Epidermal melanocyte (primary cell): ENCODE data around the gene ZIC5.
"Not testable (repeated sequence)": the region's sequence is repeated elsewhere in the genome, so short reads cannot be mapped to it uniquely, and the experiment has no call there.

ENCODE experiments used
- DNase-seq: peaks from one replicate; pipeline ENCODE4 v3.0.0; 2011; ENCODE audit warnings: low spot score; ENCODE audit not compliant: insufficient read length

Gene ZIC5

DNA sequence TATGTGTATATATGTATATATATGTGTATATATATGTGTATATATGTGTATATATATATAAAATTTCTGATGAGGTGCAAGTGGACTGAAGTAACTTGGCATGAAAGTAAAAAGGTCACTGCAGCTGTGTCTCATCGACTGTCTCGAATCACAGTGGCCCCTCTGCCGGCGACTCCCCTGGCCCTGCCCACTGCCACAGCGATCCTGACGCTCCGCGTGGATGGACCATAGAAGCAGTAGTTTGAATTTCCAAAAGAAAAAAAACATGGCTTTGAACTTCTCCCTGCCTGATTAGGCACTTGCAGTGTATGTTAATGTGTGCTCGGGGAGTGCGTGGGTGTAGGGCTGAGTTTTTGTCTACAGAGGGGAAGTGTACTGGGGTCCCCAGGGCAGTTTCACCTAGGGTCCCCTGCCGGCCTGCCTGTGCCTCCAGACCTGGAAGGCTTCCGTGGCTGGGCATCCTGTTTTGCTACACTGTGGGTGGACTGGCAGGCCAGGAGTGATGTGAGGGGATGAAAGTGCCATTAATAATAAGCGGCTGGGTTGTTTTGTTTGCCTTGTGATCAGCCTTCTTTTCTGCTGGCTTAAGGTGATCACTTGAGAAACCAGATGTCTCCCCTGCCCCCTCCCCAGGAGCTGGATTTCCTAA lies 10.8 kb downstream of the ZIC5 start:
- DNase-seq, result no peak

DNA sequence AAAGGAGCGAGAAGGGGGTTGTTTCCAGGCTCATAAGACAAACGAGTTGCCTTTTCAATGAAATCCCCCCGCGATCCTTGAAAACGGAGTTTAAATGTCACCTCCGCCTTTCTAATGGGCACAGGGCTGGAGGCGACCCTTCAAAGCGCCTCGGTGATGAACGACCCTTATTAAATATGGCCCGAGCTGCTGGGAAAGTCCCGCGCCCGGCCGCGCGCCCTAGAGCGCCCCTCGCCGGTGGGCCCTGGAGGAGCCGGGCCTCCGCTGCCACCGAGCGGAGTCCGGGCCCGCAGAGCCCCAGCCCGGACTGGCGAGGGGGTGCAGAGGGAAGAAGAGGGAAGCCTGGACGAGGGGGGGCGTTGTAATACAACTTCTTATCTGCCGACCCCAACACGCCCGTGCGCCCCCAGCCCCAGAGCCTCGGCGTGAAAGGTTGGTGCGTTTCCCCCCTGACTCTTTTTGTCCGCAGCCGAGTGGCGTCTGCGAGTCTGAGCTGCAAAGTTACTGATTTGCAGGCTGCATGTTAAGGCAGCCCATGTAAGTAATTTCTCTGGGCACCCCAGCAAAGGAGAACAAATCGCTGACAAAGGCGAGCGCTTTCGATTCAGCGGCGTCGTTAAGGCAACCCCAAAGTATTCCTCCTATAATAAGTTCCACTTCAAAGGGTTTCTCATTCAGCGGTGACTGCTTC lies 11.9 kb downstream of the ZIC5 start:
- no peak for DNase-seq

DNA sequence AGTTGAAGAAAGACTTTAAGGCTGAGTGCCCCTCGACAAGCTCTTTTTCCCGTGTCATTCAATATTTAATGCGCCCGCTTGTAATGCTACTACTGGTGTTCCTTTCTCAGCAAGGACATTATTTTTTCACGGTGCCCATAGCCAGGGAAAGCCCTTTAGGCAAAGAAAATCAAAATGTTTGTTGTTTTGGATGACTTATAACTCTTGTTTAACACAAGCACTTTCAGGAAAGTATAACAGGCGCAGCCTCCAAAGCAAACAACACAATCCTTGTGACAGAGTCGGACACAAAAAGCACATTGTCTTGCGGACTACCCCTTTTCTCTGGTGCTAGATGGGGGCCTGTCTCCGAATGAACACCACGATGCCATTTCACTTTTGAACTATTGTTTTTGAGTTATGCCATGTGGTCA lies 12.4 kb downstream of the ZIC5 start:
- no peak for DNase-seq

DNA sequence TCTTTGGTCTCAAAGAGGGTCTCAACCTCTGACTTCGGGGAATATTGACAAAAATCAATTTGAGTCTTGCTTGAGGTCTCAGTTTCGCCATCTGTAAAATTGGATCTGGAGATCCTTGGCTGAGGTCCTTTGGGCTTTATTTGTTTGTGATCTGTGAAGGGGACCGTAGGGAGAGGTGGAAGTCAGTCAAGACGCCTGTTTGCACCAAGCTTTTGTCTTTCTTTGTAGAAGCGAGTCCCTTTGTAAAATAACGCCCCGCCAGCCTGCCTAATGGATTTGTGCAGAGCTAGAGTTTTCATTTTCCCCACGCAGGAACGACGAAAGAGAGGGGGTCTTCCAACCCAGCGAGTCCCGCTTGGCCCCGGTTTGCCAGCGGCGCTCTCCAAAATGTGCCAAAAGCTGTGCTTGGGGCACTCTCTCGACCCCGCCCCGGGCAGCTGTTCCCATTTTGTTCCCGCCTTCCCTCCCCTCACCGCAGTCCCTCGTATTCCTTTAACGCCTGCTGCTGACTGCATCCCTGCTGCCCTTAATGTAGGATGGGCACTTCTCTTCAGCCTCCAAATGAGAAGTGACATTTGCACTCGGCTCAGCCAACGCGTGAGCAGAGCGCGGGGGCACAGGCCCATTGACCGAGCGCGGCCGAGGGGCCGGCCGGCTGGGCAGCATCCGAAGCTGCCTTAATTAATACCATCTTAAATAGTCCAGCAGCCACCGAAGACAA lies 13.0 kb downstream of the ZIC5 start:
- no peak for DNase-seq

DNA sequence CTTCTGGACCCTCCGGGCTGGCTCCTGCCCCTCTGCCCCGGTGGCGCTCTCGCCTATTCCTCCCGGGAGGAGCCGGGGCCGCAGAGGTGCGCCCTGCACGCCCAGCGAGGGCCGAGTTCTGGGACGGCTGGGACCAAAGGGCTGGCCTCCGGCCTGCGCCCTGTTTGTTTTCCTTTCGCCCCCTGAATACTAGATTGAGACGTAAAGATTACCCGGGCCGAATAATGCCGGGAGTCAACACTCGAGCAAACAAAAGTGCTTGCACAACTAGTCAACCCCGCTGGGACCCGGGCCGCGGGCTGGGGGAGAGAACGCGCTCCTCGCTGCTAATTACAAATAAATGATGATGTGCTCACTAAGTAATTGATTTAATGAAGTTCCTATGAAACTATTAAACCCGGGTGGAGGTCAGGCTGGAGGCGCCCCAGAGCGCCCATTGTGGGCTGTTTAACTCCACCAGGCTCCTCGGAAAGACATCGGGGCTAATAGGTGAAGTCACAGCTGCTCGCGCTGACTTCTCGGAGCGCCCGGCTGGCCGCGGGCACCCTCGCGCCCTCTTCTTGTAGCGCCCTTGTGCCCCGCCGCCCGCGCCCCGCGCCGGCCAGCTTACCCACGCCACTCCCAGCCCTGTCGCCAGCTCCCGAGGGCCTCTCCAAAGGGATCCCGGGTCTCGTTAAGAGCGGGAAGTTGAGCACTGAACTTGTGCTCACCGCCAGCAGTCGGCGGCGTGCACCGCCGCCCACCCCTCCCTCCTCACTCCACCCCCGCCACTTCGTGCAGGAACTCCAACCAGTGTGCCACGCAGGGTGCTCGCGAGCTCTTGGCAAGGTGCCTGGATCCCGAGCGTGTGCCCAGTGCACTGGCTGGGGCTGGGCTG lies 14.9 kb downstream of the ZIC5 start:
- DNase-seq, result no peak

DNA sequence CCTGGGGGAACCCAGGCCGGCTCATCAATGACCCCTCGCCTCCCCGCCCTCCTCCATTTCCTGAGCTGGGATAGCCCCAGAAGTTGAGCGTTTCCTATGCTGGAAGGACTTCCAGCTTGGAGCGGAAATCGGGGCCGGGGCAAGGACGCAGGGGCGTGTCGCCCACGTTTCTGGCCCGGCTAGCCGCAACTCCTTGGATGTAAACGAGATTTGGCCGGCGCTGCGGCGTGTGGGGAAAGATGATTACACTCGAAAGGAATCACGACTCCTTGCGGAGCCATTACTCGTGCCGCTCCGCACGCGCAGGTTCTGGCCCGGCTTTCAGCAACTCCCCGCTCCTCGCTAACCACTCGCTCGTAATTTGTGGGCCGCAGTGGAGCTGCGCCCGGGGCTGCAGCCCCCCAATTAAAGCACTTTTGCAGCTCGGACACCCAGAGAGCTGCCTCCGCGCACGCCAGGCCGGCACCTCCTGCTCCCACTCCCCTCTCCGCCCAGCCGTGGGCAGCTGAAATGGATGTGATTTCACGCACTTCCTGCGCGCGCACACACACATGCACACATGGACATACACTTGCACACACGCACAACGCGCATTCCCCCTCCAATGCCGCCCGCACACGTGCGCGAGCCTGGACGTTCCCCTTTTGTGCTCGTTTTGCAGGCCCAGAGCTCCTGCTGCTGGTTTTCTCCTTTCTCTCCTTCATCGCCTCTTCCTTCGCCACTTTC lies 15.7 kb downstream of the ZIC5 start:
- DNase-seq, result no peak

DNA sequence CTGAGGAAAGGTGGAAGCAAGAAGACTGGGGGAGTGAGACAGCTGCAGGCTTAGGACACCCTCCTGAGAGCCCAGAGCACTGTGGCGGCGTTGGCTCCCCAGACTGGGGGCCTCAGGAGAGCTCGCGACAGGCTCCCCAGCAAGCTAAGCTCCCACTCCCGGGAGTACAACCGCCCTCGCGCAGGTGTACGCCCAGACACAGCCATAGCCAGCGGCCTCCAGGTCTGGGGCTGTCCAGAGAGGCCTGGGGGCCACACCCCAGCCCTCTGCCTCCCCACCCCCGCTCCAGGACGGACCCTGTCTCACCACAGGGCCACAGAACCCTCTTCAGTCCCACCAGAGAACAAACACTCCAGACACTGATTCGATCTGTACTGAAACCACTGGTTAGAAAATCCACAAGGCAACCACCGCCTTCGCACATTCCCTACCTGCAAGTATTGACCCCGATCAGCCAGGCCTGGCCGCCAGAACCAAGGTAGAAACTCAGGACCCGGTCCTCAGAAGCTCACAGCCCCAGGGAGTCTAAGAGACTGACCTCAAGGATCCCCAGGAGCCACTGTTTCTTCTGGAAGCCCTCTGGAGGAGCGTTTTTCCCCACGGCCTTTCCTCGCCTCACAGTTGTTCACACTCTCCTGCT lies 16.3 kb downstream of the ZIC5 start:
- no peak for DNase-seq

DNA sequence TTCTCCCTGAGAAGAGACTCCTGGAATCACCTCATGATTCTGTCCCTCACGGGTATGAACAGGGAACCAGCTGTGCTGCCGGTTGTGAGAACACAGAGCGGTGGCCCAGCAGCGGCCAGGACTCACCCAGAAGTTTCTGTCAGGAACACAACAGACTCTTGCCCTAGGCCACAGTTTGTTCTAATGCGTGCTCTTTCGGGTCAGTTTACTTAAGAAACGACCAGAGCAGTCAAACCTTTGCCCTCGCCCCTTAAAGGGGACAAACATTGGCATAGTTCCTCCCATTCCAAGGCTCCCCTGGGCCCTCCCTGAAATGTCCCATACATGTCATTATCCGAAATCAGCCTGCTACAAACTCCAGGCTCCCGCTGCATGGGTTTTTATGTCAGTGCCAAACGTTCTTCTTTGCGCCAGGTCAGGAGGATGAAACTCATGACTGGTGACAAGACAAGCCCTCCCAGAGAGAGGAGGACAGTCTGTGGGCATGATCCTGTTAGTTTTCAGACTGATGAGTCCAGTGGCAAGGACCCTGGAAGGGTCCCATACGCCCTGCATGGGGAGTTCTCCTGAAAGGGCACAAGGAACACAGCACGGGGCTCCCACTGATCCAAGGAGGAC lies 18.3 kb downstream of the ZIC5 start:
- DNase-seq, result no peak

DNA sequence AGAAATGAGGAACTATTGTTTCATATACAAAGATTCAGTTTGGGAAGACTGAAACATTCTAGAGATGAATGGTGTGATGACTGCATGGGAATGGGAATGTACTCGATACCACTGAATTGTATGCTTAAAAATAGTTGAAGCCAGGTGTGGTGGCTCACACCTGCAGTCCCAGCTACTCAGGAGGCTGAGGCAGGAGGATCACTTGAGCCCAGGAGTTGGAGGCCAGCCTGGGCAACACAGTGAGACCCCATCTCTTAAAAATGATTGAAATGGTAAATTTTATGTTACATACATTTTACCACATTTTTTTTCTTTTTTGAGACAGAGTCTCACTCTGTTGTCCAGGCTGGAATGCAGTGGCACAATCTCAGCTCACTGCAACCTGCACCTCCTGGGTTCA lies 19.9 kb downstream of the ZIC5 start:
- not testable (repeated sequence) for DNase-seq

DNA sequence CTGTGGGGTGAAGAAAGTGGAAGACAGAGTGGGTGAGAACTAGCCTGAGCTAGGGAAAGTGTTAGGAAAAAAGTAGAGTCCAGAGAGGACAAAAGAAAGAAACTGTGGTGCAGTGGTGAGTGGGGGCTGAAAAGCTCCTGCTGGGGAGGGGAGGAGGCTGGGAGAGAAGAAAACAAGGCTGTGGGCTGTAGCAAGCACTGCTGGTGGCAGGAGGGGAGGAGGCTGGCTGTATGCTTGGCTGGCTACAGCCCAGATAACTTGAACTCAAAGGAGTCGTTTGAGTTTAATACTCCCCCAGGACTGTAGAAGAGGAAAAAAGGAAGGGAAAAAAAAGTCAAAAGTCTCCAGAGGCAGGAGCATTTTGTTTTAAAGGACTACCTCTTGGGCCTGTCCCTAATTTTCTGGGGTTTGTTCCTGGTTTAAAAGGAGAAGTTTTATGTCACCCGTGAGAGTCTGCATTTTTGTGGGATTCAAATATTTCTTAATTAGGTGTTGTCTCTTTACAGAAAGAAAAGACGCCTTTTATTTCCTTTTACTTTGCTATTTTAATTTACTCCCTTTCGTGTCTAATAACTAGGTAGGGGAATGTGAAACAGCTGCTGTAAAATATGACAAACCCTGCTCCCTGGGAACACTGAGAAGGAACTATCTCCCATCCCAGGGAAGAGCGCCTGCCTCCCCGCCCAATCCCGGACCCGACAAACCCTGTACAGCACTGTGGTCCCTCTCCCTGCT lies 21.7 kb downstream of the ZIC5 start:
- no peak for DNase-seq

DNA sequence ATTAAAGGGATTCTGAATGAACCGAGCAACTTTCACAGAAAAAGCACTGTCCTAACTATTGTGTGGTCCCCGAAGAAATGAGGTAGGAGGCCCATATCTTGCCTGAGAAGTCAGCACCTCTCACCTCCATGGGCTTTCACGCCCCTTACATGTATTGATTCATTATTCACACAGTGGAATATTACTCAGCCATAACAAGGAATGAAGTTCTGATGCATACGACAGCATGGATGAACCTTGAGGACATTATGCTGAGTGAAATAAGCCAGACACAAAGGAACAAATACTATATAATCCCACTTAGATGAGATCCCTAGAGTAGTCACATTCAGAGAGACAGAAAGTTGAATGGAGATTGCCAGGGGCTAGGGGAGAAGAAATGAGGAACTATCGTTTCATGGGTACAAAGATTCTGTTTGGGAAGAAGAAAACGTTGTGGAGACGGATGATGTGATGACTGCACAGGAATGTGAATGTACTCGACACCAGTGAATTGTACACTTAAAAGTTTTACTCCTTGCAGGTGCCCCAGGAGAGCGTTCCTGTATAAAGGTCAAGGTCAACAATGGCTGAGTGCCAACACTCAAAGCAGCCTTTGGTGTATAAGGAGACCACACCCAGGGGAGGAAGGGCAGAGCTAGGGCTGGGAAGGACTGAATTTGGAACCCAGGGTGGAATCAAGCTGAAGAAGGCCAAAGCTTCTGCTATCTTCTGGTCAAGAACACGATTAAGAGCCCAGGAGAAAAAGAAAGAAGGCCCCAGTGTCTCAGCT lies 22.5 kb downstream of the ZIC5 start:
- no peak for DNase-seq

DNA sequence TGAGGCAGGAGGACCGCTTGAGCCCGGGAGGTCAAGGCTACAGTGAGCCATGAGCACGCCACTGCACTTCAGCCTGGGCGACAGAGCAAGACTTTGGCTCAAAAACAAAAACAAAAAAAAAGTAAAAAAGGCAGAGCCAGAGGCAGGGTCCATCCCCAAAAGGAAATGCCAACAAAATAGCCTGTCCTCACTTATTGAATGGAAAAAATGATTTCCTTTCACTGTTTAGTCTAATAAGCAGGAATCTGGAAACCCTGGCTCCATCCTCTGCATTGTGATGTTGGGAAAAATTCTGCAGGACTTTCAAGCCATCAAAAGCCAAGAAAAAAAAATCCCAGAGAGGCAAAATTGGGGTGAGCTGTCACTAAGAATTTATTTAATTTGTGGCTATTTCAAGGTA lies 23.2 kb downstream of the ZIC5 start:
- no peak for DNase-seq

DNA sequence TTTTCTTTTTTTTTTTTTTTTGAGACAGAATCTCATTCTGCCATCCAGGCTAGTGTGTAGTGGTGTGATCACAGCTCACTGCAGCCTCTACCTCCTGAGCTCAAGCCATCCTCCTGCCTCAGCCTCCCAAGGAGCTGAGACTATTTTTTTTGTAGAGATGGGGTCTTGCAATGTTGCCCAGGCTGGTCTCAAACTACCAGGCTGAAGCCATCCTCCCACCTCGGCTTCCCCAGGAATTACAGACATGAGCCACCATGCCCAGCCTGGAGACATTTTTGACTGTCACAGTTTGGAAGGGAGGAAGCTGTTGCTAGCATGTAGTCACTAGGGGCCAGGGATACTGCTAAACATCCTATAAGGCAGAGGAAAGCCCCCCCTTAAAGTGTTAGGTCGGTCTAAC lies 23.9 kb downstream of the ZIC5 start:
- DNase-seq, result no peak

DNA sequence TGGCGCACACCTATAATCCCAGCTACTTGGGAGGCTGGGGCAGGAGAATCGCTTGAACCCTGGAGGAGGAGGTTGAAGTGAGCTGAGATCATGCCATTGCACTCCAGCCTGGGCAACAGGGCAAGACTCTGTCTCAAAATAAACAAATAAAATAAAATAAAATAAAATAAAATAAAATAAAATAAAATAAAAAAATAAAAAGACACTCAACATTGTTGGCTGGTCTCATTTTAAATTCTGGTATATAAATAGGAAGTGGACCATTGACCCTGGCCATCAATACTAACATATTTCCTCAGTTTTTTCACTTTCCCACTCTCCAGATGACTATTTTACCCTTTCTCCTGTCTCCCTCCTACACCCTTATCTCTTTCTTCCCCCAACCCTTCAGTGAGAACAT lies 26.1 kb downstream of the ZIC5 start:
- not testable (repeated sequence) for DNase-seq

DNA sequence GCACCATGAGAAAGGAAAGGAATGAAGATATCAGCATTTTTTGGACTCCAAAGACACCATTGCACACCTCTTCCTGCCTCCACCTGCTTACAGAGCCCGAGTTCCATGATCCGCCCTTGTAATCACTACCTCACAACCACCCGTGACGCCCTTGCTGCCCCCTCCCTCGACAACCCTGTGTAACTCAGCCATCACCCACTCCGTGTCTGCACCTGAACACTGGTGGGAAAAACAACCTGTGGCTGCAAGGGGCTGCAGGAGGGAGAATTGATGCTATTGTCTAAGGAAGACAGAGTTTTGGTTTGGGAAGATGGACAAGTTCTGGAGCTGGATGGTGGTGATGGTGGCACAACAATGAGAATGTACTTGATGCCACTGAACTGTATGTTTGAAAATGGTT lies 27.0 kb downstream of the ZIC5 start:
- no peak for DNase-seq

DNA sequence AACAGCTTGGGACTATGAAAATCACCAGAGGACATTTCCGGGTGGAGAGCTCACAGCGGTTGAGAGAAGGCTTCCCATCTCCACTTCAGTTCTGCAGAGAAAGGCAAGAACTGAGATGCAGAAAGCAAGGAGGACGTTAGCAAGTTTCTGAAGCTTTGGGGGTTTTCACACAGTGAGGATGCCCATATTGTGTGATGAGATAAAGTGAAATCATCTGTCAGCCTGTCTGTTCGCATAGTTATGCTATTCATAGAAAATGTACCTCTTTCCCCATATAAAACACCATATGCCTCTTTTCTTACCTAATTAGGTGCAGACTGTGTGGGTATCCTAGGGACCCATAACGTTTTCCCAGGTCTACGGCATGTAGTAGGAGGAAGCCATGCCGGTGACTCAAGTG lies 27.5 kb downstream of the ZIC5 start:
- DNase-seq, result no peak

DNA sequence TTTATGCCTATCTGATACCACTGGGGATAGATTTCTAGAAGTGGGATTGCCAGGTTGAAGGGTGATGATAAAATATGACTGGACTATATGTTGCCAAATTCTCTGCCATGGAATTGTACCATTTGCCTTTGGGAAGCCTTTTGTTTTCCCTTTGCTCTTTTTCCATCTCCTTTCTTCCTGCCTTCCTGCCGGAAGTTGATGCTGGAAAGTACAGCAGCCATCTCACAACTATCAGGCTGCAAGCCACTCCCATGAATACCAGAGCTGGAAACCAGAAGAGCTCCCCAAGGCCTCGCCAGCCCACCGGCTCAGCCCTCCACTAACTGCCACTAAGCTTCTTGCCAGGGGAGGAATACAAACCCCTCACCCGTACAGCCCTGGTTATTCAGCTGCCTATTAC lies 29.7 kb downstream of the ZIC5 start:
- DNase-seq, result no peak

DNA sequence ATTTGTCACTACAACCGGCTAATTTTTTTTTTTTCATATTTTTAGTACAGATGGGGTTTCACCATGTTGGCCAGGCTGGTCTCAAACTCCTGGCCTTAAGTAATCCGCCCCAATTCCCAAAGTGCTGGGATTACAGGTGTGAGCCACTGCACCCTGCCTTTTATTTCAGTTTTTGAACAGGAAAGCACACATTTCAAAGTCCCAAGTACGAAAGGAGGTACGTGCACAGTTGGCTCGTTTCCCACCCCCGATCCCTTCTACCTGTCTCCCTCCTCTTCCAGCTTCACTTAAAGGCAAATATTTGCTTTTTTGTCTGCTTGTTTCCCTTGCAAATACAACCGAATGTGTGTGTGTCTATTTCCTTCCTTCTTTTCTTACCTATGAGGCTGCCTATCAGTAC lies 30.5 kb downstream of the ZIC5 start:
- DNase-seq, result no peak

DNA sequence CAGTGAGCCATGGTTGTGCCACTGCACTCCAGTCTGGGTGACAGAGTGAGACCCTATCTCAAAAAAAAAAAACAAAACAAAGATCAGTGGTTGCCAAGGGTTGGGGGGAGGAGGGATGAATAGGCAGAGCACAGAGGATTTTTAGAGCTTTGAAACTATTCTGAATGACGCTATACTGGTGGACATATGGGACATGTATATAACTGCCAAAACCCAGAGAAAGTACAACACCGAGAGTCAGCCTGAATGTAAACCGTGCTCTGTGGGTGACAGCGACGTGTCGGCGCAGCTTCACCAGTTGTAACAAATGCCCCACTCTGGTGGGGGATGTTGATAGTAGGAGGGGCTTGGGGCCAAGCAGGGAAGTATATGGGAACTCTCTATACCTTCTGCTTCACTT lies 32.9 kb downstream of the ZIC5 start:
- no peak for DNase-seq
